Retina (tissue), 1 donor: ENCODE measurements around the gene DAPK2.

Experiments used
- DNase-seq: peaks from one replicate; pipeline ENCODE4 v3.0.0-alpha.2; 2016

The DAPK2 gene

GRCh38 chr15:64052925-64053491 lies 6.7 kb upstream of the DAPK2 start:
- DNase-seq, result no peak

- DNase-seq, result no peak
These were observed 5.3 kb upstream of the DAPK2 start for GRCh38 chr15:64051407-64052259.

GRCh38 chr15:64051093-64051402 lies 4.8 kb upstream of the DAPK2 start:
- no peak for DNase-seq

- no peak for DNase-seq
These were observed 4.2 kb upstream of the DAPK2 start for GRCh38 chr15:64050281-64051092.

- no peak for DNase-seq
These were observed 2.6 kb upstream of the DAPK2 start for GRCh38 chr15:64048781-64049460.

- peak; percentile 51 for DNase-seq
These were observed 388 bp downstream of the DAPK2 start for GRCh38 chr15:64045774-64046420.

- DNase-seq, result no peak
These were observed 1.2 kb downstream of the DAPK2 start for GRCh38 chr15:64045101-64045435.

- DNase-seq, result peak; percentile 44
These were observed 1.8 kb downstream of the DAPK2 start for GRCh38 chr15:64044300-64045100.

GRCh38 chr15:64038878-64039610 lies 7.2 kb downstream of the DAPK2 start:
- no peak for DNase-seq

GRCh38 chr15:64037966-64038365 lies 8.3 kb downstream of the DAPK2 start:
- no peak for DNase-seq

- DNase-seq, result no peak
These were observed 9.2 kb downstream of the DAPK2 start for GRCh38 chr15:64037116-64037515.

GRCh38 chr15:64035525-64035924 lies 10.8 kb downstream of the DAPK2 start:
- DNase-seq, result no peak

- DNase-seq, result no peak
These were observed 11.8 kb downstream of the DAPK2 start for GRCh38 chr15:64034519-64034918.

- DNase-seq, result no peak
These were observed 14.0 kb downstream of the DAPK2 start for GRCh38 chr15:64032329-64032728.

- DNase-seq, result no peak
These were observed 16.2 kb downstream of the DAPK2 start for GRCh38 chr15:64030123-64030522.

- no peak for DNase-seq
These were observed 16.7 kb downstream of the DAPK2 start for GRCh38 chr15:64029633-64030032.

GRCh38 chr15:64029110-64029509 lies 17.2 kb downstream of the DAPK2 start:
- peak; percentile 76 for DNase-seq

- no peak for DNase-seq
These were observed 19.7 kb downstream of the DAPK2 start for GRCh38 chr15:64026591-64026990.

- DNase-seq, result no peak
These were observed 21.9 kb downstream of the DAPK2 start for GRCh38 chr15:64024172-64025050.

GRCh38 chr15:64023220-64023619 lies 23.1 kb downstream of the DAPK2 start:
- DNase-seq, result no peak
